Smooth muscle cell (in vitro differentiated cells): ENCODE data around the gene LOXL3. TPM values are rescaled to one million over a fixed set of nuclear protein-coding genes. Genes with fewer than 3 reads are reported as not detected.

Source experiments
- DNase-seq: peaks from one replicate; lab custom pipeline; 2025; ENCODE audit not compliant: unreplicated experiment; lab: John Stamatoyannopoulos, UW
- H2AFZ ChIP-seq: fragments of 200-600 bp; sonication (generic); 2 replicates; pipeline ENCODE4 v1.6.0; 2016; ENCODE audit warnings: antibody characterized with exemption, low read depth, mild to moderate bottlenecking
- H3F3A ChIP-seq: fragments of 200-600 bp; sonication (generic); 2 replicates; pipeline ENCODE4 v1.6.0; 2017; ENCODE audit warnings: antibody characterized with exemption, low read depth
- H3K27ac ChIP-seq: fragments of 200-600 bp; sonication (generic); 2 replicates; pipeline ENCODE4 v1.5.1; 2016; ENCODE audit warnings: low read depth, mild to moderate bottlenecking
- H3K27me3 ChIP-seq: fragments of 200-600 bp; sonication (generic); 2 replicates; pipeline ENCODE4 v1.6.1; 2016; ENCODE audit warnings: low read depth, mild to moderate bottlenecking
- H3K36me3 ChIP-seq: fragments of 200-600 bp; sonication (generic); 2 replicates; pipeline ENCODE4 v1.5.1; 2016; ENCODE audit warnings: low read depth
- H3K4me1 ChIP-seq: fragments of 200-600 bp; sonication (generic); 2 replicates; pipeline ENCODE4 v1.5.1; 2016; ENCODE audit warnings: low read depth
- H3K4me2 ChIP-seq: fragments of 200-600 bp; sonication (generic); 2 replicates; pipeline ENCODE4 v1.6.0; 2016; ENCODE audit warnings: mild to moderate bottlenecking
- H3K4me3 ChIP-seq: fragments of 200-600 bp; sonication (generic); 2 replicates; pipeline ENCODE4 v1.5.1; 2016; ENCODE audit warnings: mild to moderate bottlenecking
- H3K79me2 ChIP-seq: fragments of 200-600 bp; sonication (generic); 2 replicates; pipeline ENCODE4 v1.6.0; 2016; ENCODE audit warnings: low read depth, mild to moderate bottlenecking
- H3K9ac ChIP-seq: fragments of 200-600 bp; sonication (generic); 2 replicates; pipeline ENCODE4 v1.6.0; 2016; ENCODE audit warnings: low read depth
- H3K9me3 ChIP-seq: fragments of 200-600 bp; sonication (generic); replicated peaks from 2 replicates; pipeline ENCODE4 v1.5.1; 2016; ENCODE audit warnings: low read depth
- H4K20me1 ChIP-seq: fragments of 200-600 bp; sonication (generic); 2 replicates; pipeline ENCODE4 v1.6.0; 2016; ENCODE audit warnings: low read depth
- CTCF ChIP-seq: fragments of 200-600 bp; sonication (generic); IDR thresholded peaks from 2 replicates; pipeline ENCODE4 v1.5.1; 2017; ENCODE audit warnings: borderline replicate concordance, mild to moderate bottlenecking, antibody characterized with exemption; ENCODE audit not compliant: insufficient read depth, poor library complexity, severe bottlenecking
- WGBS: methylation state at CpG from one replicate; pipeline ENCODE4 v1.1.7; 2016; ENCODE audit warnings: low lambda C conversion rate; 5-methylcytosine and 5-hydroxymethylcytosine counted together
- polyA plus RNA-seq: library from polyadenylated mRNA; unstranded; fragments of >200 nt; fragmentation: Nextera tagmentation; extraction: Ambion mirVana; gene quantifications from 2 replicates; pipeline ENCODE4 v1.2.1, GENCODE V29; 2016
- total RNA-seq: library from RNA; depleted of rRNA; stranded (reverse); fragments of >200 nt; gene quantifications from 2 replicates; pipeline ENCODE4 v1.2.3, GENCODE V29; 2014

The LOXL3 gene
- total and polyA plus RNA-seq, 2 experiments from 2014 or later = 123 to 190 TPM

GRCh38 chr2:74544634-74545033, 9.1 kb downstream of the LOXL3 start:
- Histone ChIP-seq H3K27ac (no peak overlapping the region), H3K9me3 (no peaks in the 10 kb centered on the region), H3K4me3 (no peak overlapping the region), H2AFZ (no peak overlapping the region), H3K27me3 (no peaks in the 10 kb centered on the region), H3K79me2 (peaks cover 24% of the 10 kb centered on the region), H3K4me1 (peaks cover 13% of the 10 kb centered on the region), H3K9ac (no peak overlapping the region), H4K20me1 (peaks cover 38% of the 10 kb centered on the region), H3F3A (no peaks in the 10 kb centered on the region), H3K36me3 (peaks cover 3% of the 10 kb centered on the region), H3K4me2 (no peak overlapping the region)
- no peak for DNase-seq
- WGBS = 92% methylated on average over 3 of the region's 3 CpGs
- TF ChIP-seq CTCF = no peak

- no peaks in the 10 kb centered on the region for H3K27me3 ChIP-seq
These were observed 10.8 kb downstream of the LOXL3 start for GRCh38 chr2:74542978-74543377.

GRCh38 chr2:74540291-74540690, 13.5 kb downstream of the LOXL3 start:
- H3K27me3 ChIP-seq = no peaks in the 10 kb centered on the region
- H3K79me2 ChIP-seq = peaks cover 5% of the 10 kb centered on the region
- H4K20me1 ChIP-seq = peaks cover 15% of the 10 kb centered on the region
- TF ChIP-seq CTCF = no peak
- H3K4me2 ChIP-seq = no peak overlapping the region
- H3K4me1 ChIP-seq = no peaks in the 10 kb centered on the region
- H3F3A ChIP-seq = peaks cover 10% of the 10 kb centered on the region
- no peak overlapping the region for H2AFZ ChIP-seq
- no peak for DNase-seq
- H3K27ac ChIP-seq = no peak overlapping the region
- H3K4me3 ChIP-seq = no peak overlapping the region
- no peak overlapping the region for H3K9ac ChIP-seq
- 94% methylated on average over 5 of the region's 5 CpGs for WGBS
- peaks cover 3% of the 10 kb centered on the region for H3K36me3 ChIP-seq
- H3K9me3 ChIP-seq = no peaks in the 10 kb centered on the region

More at GRCh38 chr2:74542978-74543377, 10.8 kb downstream of the LOXL3 start:
- WGBS = 96% methylated on average over 1 of the region's 1 CpG
- H3K4me1 ChIP-seq = no peaks in the 10 kb centered on the region
- no peak overlapping the region for H3K27ac ChIP-seq
- peaks cover 25% of the 10 kb centered on the region for H4K20me1 ChIP-seq
- H3F3A ChIP-seq = no peaks in the 10 kb centered on the region
- DNase-seq = no peak
- no peak overlapping the region for H2AFZ ChIP-seq
- H3K4me3 ChIP-seq = no peak overlapping the region
- no peak overlapping the region for H3K9ac ChIP-seq
- H3K9me3 ChIP-seq = no peaks in the 10 kb centered on the region
- peaks cover 3% of the 10 kb centered on the region for H3K36me3 ChIP-seq
- peaks cover 21% of the 10 kb centered on the region for H3K79me2 ChIP-seq
- no peak for TF ChIP-seq CTCF
- H3K4me2 ChIP-seq = no peak overlapping the region

GRCh38 chr2:74538881-74539339, 14.8 kb downstream of the LOXL3 start:
- no peak overlapping the region for H2AFZ ChIP-seq
- no peaks in the 10 kb centered on the region for H3K4me1 ChIP-seq
- peaks cover 1% of the 10 kb centered on the region for H4K20me1 ChIP-seq
- H3K9ac ChIP-seq = no peak overlapping the region
- peaks cover 13% of the 10 kb centered on the region for H3F3A ChIP-seq
- H3K27me3 ChIP-seq = no peaks in the 10 kb centered on the region
- H3K4me3 ChIP-seq = no peak overlapping the region
- no peak overlapping the region for H3K4me2 ChIP-seq
- H3K27ac ChIP-seq = no peak overlapping the region
- TF ChIP-seq CTCF = no peak
- no peaks in the 10 kb centered on the region for H3K9me3 ChIP-seq
- H3K36me3 ChIP-seq = no peaks in the 10 kb centered on the region
- no peak for DNase-seq
- peaks cover 5% of the 10 kb centered on the region for H3K79me2 ChIP-seq
- WGBS = 88% methylated on average over 7 of the region's 7 CpGs
